Erythroblast (primary cell): ENCODE measurements around the gene IPO4.
"Not testable (repeated sequence)": the region's sequence is repeated elsewhere in the genome, so short reads cannot be mapped to it uniquely, and the experiment has no call there.

ENCODE experiments used
- DNase-seq, 2 experiments: peaks; one replicate each; lab custom pipeline; 2025; lab: John Stamatoyannopoulos, UW
- GATA1 ChIP-seq: IDR thresholded peaks from 2 replicates; pipeline ENCODE4 v1.6.1; 2011; ENCODE audit warnings: low read depth, mild to moderate bottlenecking, control low read depth, low read length, moderate library complexity
- POLR2A ChIP-seq: IDR thresholded peaks from 2 replicates; pipeline ENCODE4 v1.6.1; 2011; ENCODE audit warnings: mild to moderate bottlenecking, low read length

IPO4 gene

DNA sequence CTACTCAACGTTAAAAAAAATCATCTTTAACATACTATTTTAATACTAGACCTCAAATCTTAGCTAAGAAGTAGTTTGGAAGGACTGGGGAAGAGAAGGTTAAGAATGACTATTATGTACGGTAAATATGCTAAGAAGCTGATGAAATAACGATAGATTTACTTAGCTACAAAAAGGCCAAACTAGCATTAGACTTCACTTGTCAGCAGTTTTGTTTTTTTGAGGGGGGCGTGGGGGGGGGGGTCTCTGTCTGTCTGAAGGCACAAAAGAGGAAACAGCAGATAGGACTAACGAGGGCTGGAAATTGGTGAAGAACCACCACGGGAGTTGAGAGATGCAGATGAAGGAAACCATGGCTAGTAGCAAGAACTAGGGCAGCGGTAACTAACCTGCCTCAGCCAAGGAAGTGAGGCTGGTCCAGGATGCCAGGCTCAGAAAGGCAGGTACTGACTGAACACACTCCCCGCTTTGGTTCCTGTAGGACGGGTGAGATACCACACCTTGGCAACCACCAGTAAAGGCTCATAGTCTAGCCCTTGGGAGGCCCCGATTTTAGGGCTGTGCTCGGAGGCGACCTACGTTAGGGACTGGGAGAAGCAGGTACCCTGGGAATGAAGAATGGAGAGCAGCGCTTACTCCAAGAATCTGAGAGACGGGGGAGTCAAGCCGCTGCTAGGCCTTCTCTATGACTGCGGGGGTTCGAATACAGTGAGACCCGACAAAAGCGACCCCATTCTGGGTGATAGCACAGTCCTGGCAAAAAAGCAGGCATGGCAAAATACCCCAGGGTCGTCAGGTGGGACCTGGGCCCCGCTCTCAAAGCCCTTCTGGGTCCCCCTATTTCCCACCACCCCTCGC is 42.9 kb upstream of the IPO4 start:
- peak; percentile 44 to 61 for DNase-seq
- TF ChIP-seq POLR2A: no peak
- no peak for TF ChIP-seq GATA1

DNA sequence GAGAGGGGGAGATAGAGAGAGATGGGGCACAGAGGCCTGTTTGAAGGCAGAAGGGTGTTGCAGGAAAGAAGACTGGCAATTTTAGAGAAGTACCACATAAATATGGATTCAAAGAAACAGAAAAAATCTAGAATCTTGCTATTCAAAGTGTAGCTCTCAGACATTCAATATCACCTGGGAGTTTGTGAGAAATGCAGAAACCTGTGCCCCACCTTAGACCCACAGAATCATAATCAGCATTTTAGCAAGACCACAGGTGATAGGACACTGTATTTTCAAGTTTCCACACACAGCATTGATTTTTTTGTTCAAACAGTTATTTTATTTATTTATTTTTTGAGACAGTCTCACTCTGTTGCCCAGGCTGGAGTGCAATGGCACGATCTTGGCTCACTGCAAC is 40.3 kb upstream of the IPO4 start:
- no peak for TF ChIP-seq GATA1
- no peak for TF ChIP-seq POLR2A

DNA sequence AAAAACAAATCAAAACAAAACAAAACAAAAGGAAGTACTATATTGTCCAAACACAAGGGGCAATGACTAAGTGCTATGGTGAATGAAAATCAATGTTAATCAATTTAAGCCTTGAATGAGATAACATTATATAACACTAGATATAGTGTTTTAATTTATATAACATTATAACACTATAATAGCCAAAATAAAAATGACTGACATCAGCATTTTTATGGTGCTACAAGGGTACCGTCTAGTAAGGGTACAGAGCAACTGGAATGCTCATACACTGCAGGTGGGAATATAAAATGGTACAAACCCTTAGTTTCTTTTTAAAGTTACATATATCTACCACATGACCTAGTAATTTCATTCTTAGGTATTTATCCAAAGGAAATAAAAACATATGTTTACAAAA is 37.9 kb upstream of the IPO4 start:
- no peak for DNase-seq
- TF ChIP-seq POLR2A: no peak
- TF ChIP-seq GATA1: no peak

More for the DNA sequence above, 40.3 kb upstream of the IPO4 start:
- no peak for DNase-seq

DNA sequence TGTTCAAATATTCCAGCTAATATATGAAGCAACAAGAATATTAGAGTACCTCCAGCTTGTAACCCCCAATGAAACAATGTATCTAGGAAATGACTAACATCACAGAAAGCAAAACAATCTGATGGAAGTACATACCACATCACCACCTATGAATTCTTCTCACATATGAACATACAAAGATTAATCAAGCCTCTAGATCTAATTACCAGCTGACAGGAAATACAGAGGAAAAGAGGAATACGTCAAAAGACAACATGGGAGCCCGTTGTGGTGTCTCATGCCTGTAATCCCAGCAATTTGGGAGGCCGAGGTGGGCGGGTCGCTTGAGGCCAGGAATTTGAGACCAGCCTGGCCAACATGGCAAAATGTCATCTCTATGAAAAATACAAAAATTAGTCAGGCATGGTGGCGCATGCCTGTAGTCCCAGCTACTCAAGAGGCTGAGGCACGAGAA is 36.0 kb upstream of the IPO4 start:
- TF ChIP-seq GATA1 (no peak), POLR2A (no peak)
- DNase-seq: no peak

DNA sequence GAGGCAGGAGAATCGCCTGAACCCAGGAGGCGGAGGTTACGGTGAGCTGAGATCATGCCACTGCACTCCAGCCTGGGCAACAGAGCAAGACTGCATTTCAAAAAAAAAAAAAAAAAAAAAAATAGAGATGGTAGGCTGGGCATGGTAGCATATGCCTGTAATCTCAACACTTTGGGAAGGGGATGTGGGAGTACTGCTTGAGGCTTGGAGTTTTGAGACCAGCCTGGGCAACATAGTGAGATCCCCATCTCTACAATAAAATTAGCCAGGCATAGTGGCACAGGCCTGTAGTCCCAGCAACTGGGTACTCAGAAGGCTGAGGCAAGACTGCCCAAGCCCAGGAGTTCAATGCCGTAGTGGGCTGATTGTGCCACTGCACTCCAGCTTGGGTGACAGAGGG is 34.4 kb upstream of the IPO4 start:
- not testable (repeated sequence) for DNase-seq

DNA sequence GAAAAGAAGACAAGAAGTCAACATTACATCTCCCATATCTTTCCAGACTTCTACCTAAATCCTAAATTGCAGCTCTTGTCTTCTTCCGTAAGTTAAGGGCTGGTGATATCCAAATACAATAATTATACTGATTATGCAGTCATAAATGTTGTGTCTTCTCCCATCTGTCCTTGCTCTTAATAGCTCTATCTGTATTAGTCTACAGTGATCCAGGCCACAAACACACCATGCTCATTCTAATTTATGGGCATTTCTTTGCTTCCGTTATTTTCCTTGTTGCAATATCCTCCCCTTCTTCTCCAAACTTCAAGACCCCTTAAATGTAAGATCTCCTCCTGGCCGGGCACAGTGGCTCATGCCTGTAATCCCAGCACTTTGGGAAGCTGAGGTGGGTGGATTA is 30.9 kb upstream of the IPO4 start:
- no peak for DNase-seq
- no peak for TF ChIP-seq GATA1
- TF ChIP-seq POLR2A: no peak

DNA sequence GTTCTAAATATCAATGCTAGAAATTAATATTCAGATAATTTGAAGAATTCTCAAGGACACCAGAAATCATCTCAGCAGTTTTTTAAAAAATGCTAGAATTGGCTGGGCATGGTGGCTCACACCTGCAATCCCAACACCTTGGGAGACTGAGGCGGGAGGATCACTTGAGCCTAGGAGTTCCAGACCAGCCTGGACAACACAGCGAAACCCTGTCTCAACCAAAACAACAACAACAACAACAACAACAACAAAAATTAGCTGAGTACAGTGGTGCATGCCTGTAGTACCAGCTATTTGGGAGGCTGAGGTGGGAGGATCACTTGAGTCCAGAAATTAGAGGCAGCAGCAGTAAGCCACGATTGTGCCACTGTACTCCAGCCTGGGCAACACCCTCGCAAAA is 30.5 kb upstream of the IPO4 start:
- no peak for TF ChIP-seq GATA1
- no peak for DNase-seq

DNA sequence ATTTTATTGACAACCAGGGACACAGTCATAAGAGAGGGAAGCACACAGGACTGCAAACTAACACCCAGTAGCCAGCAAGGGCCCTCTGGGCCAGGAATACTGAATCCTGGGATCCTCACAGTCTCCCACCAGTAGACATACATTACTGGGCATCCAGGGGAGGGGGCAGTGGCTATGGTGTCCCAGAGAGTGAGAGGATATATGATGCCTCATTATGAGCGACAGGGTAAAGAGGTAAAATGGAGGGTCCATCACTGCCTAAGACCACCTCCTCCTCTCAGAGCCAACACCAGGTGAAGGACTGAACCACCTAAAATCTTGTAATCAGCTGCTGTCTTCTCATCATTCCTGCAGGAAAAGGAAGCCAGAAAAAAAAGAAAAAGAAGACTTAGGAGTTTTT is 28.3 kb upstream of the IPO4 start:
- DNase-seq: not testable (repeated sequence)

DNA sequence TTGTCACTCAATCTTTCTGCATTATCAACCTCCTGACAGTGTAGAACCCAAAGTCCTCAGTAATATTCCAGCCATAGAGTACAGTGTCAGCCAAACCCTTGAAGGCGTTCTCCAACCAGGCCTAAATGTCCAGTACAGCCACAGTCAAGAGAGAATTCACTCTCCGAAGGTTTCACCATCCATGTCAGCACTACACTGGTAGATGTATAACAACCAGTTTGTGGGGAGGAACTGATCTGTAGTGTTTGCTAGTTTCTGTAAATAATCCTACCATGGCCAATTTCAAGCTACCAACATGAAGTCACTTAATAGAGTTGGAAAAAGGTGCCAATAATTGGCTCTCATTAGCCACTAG is 27.7 kb upstream of the IPO4 start:
- TF ChIP-seq POLR2A (no peak), GATA1 (no peak)
- no peak for DNase-seq

DNA sequence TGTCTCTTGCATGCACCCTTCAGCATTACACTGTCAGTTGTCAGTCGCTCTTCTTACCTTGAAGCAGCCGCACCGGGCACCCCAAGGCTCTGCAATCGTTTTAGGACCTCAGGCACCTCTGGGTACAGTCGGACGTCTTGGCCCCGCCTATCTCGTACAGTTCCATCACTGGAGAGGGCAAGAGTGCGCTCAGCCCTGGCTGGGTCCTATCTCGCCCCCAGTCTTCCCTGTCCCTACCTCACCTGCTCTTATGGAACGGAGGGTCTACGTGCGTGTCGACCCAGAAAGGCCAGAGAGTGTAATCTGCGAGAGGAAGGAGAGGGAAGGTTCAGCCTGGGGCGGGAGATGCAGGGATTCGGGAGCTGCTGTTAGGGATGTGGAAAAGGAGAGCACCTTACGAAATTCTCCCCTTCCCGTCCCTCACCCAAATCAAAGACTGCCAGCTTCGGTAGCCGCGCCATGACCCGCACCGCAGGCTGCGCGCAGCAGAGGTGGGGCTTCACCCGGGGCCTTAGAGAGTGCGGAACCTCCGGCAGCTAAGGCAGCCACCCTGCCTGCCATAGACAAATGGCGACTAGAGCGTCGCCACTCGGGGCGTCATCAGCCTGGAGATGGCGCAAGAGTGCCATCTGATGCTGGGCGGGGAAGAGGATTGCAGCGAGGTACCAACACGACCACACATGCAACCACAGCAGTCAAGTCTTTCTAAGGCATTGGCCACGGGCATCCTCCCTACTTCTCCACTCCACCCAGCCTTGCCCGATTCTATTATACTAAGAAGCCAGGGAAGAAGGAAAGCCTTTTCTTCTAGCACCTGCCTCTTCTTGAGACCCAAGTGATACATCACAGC is 27.1 kb upstream of the IPO4 start, which contains the start of gene MDP1:
Gene MDP1 (minus strand): TSS at position 572 of the 850 bp plus-strand sequence. CDS start 111 bp downstream, at position 461.
- TF ChIP-seq POLR2A (peak; percentile 94), GATA1 (no peak)

DNA sequence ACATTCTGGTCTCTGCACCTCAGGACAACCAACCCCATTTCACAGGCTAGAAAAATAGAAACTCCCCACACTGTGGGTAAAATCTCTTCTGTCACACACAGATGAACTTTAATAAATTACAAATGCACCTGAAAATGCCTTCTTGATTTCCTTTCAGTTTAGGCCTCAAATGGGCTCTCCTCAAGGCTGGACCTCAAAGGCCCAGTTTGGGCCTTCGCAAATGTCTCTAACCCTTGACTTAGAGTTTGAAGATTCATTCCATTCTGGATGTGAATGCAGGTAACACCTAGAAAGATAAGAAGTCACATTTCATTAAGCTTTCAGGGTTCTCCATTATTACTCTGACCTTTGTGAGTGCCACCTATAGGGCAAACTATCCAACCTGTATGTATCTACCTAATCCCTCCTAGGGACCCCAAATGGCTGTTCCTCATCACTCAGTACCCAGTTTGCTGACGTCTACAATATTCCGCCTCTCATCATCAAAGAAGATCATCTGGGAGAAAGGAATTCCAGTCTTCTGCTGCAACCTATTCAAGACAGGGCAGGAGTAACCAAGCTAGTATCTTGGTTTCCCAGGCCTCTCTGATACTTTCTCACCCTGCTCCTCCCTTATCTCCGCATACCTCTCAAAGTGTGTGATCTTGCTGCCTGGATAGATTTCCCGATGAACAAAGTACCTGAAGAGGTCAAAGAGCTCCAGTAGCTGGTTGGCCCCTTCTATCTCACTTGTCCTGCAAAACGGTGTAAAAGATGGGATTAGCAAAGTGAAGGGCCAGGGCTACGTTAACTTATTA is 25.4 kb upstream of the IPO4 start:
- peak in 1 of 2 experiments; percentile 27 for DNase-seq
- TF ChIP-seq GATA1 (no peak), POLR2A (no peak)

More for the DNA sequence above, 27.1 kb upstream of the IPO4 start, which contains the start of gene MDP1:
- DNase-seq: peak; percentile 92 to 95

DNA sequence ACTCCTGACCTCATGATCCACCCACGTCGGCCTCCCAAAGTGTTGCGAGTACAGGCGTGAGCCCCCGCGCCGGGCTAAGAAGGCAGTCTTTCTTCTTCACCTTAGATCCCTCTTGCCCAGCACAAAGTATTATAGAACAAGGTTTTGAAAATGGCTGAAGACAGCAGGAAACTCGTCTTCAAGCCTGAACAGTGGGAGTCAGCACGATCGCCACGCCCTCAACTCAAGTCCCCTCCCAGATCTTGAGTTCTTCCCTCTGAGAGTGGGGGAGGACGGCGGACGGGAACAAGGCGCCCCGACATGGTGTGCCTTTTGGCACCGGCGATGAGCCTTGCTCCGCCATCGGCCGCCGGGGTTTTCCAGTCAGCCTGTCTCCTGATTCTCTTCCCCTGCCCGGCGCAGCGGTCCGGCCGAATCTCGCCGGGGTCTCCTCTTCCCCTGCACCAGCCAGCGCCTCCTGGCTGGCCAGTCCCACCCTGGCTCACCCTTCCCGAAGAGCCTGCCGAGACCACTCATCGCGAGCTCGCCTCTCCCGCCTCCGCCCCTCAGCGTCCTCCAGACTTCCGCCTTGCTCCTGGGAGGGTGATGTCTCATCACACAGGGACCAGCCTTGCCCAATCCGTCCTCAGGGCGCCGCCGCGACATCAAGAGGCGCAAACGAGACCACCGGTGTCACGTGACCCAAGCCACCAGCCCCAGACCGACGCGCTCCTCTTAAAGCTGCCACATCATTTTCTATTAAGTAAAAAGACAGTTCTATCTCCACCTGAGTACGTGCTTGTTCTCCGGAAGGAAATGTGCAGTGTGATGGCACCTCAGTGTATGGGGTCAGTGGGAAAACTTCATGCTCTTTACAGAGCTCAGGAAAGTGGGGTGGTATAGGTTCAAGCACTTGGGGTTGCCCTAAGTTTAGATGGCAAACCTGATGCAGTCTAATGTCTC is 24.6 kb upstream of the IPO4 start, which contains the start of gene CHMP4A:
Gene CHMP4A (minus strand): TSS at position 565 of the 942 bp plus-strand sequence. CDS start 49 bp downstream, at position 516.
- TF ChIP-seq GATA1 (no peak), POLR2A (peak; percentile 99)
- DNase-seq: peak; percentile 97 to 98
